GM12878 (cell line): Measurements from ENCODE around the gene PDE6A. TPM values are rescaled to one million over a fixed set of nuclear protein-coding genes. Genes with fewer than 3 reads are reported as not detected.

ENCODE experiments used
- CBX3 ChIP-seq: fragments of 200-600 bp; sonication (generic); IDR thresholded peaks from 2 replicates; pipeline ENCODE4 v1.6.1; 2016; ENCODE audit warnings: low read depth, borderline replicate concordance
- CBX5 ChIP-seq: sonication (generic); IDR thresholded peaks from 2 replicates; pipeline ENCODE4 v1.6.1; 2016; ENCODE audit warnings: low read depth, moderate library complexity, mild to moderate bottlenecking, inconsistent platforms
- ESRRA ChIP-seq: IDR thresholded peaks from 2 replicates; pipeline ENCODE4 v1.6.1; 2012; ENCODE audit warnings: mild to moderate bottlenecking, low read length, improper control_type of control experiment
- MXI1 ChIP-seq: fragments of 150-350 bp; IDR thresholded peaks from 2 replicates; pipeline ENCODE4 v1.6.1; 2011; ENCODE audit warnings: low read depth, mild to moderate bottlenecking, inconsistent platforms, low read length, improper control_type of control experiment
- MYB ChIP-seq: fragments of 150-350 bp; IDR thresholded peaks from 2 replicates; pipeline ENCODE4 v1.6.1; 2014; ENCODE audit warnings: mild to moderate bottlenecking, low read depth, low read length, borderline replicate concordance
- SP1 ChIP-seq: IDR thresholded peaks from one replicate; pipeline ENCODE4 v1.6.1; 2011; ENCODE audit warnings: low read depth, low read length
- ZNF622 ChIP-seq: fragments of 450-650 bp; IDR thresholded peaks from 2 replicates; pipeline ENCODE4 v1.6.1; 2017; ENCODE audit warnings: mild to moderate bottlenecking, inconsistent platforms
- polyA plus RNA-seq, 11 experiments: library from polyadenylated mRNA; depleted of rRNA in 4 of 11; unstranded in 6 of 11; stranded (reverse) in 5 of 11; fragments of >200 nt; fragmentation: Nextera tagmentation in 4 of 11; fragmentation: Illumina TruSeq in 1 of 11; extraction: Ambion mirVana in 4 of 11; extraction: Trizol in 1 of 11; gene quantifications; 1 replicate in 1 of 11; 2 replicates in 10 of 11; pipeline versions ENCODE4 v1.2.1 to v1.2.3, GENCODE V29; 2011 to 2016; ENCODE audit warnings: inconsistent platforms in 2 of 11, missing spikeins in 2 of 11, low read depth in 1 of 11
- total RNA-seq, 4 experiments: library from RNA; depleted of rRNA in 3 of 4; stranded (reverse); fragments of >200 nt in 3 of 4; fragmentation: Illumina TruSeq in 1 of 4; extraction: Trizol in 1 of 4; gene quantifications; 2 replicates each; pipeline versions ENCODE4 v1.2.1 to v1.2.3, GENCODE V29; 2013 to 2021
- TF ChIP-seq, protein P1 (sequence below): fragments of 450-650 bp; formaldehyde crosslinking; IDR thresholded peaks from 2 replicates; pipeline ENCODE4 v1.5.0; 2022; ENCODE audit warnings: mild to moderate bottlenecking, missing genetic modification characterization

Gene PDE6A
- total and polyA plus RNA-seq, 10 of the 15 experiments (the other 5 are each of a cell fraction or from before 2014, with no cell fraction given): 0.05 to 0.26 TPM; not detected in 8

DNA sequence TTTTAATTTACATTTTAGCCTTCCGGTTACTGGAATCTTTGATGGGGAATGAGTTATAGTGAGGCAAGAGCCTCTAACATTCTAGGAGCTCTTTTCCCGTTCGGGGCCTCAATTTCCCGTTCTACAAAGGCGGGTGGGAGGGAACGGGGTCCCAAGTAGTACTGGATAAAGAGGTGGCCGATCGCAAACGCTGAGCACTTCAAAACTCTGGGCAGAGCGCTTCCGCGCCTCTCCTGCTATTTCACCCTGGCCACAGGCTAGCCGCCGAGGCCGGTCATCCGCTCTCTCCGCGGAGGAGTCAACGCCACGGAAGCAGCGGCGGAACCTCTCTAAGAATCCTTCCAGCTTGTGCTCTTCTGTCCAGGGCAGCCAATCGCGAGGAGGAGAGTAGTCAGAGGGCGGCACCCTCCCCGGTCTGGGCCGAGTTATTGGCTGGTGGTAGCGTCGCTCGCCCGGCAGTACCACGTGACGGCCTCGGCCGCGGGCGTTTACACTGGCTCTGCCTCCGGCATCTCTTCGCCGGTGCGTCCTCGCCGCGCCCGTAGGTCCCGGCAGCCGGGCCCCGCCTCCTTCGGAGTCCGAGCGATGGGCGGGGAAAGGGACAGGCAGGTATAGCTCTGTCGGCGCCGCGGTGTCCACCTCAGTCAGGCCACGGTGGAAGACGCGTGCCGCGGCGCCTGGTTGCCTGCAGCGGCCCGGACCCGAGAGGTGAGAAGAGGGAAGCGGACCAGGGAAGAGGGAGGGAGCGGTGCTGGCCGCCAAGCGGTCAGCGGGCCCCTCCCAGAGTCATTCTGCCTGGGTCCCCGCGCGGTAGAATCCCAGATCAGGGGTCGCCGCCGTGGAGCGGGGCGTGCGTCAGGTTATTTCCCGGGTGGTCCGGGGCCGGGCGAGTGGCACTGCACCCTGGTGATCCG is 15.9 kb upstream of the PDE6A start, which contains the start of gene SLC26A2 (continued):
- TF ChIP-seq, protein P1, sequence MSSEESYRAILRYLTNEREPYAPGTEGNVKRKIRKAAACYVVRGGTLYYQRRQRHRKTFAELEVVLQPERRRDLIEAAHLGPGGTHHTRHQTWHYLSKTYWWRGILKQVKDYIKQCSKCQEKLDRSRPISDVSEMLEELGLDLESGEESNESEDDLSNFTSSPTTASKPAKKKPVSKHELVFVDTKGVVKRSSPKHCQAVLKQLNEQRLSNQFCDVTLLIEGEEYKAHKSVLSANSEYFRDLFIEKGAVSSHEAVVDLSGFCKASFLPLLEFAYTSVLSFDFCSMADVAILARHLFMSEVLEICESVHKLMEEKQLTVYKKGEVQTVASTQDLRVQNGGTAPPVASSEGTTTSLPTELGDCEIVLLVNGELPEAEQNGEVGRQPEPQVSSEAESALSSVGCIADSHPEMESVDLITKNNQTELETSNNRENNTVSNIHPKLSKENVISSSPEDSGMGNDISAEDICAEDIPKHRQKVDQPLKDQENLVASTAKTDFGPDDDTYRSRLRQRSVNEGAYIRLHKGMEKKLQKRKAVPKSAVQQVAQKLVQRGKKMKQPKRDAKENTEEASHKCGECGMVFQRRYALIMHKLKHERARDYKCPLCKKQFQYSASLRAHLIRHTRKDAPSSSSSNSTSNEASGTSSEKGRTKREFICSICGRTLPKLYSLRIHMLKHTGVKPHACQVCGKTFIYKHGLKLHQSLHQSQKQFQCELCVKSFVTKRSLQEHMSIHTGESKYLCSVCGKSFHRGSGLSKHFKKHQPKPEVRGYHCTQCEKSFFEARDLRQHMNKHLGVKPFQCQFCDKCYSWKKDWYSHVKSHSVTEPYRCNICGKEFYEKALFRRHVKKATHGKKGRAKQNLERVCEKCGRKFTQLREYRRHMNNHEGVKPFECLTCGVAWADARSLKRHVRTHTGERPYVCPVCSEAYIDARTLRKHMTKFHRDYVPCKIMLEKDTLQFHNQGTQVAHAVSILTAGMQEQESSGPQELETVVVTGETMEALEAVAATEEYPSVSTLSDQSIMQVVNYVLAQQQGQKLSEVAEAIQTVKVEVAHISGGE (CRISPR knock-in tag): no peak
- TF ChIP-seq MYB (no peak), ZNF622 (no peak), MXI1 (peak; percentile 62), CBX3 (no peak), CBX5 (no peak), ESRRA (no peak), SP1 (peak; percentile 98)
